DOHH2 (cell line): Measurements from ENCODE around the gene INTS7.

ENCODE experiments used
- H3F3A ChIP-seq: fragments of 200-600 bp; sonication (generic), shearing (Covaris generic); 2 replicates; pipeline ENCODE4 v1.6.0; 2016; ENCODE audit warnings: antibody characterized with exemption, mild to moderate bottlenecking; ENCODE audit not compliant: control insufficient read depth, insufficient read depth
- H3K27ac ChIP-seq: fragments of 200-600 bp; sonication (generic); 2 replicates; pipeline ENCODE4 v1.5.1; 2014; ENCODE audit warnings: low read depth, mild to moderate bottlenecking, low read length, moderate library complexity
- H3K27me3 ChIP-seq: fragments of 200-600 bp; sonication (generic); 2 replicates; pipeline ENCODE4 v1.6.1; 2014; ENCODE audit warnings: mild to moderate bottlenecking, low read length, mixed read lengths; ENCODE audit not compliant: control insufficient read depth
- H3K36me3 ChIP-seq: fragments of 200-600 bp; sonication (generic); 2 replicates; pipeline ENCODE4 v1.6.1; 2014; ENCODE audit warnings: mild to moderate bottlenecking, low read length, moderate library complexity, mixed read lengths; ENCODE audit not compliant: control insufficient read depth
- H3K4me1 ChIP-seq: fragments of 200-600 bp; sonication (generic); 2 replicates; pipeline ENCODE4 v1.6.1; 2014; ENCODE audit warnings: mild to moderate bottlenecking, low read length, mixed read lengths; ENCODE audit not compliant: control insufficient read depth
- H3K4me2 ChIP-seq: fragments of 200-600 bp; sonication (generic); 2 replicates; pipeline ENCODE4 v1.6.0; 2014; ENCODE audit warnings: mild to moderate bottlenecking, low read length, moderate library complexity
- H3K4me3 ChIP-seq: fragments of 200-600 bp; sonication (generic); 2 replicates; pipeline ENCODE4 v1.5.1; 2014; ENCODE audit warnings: mild to moderate bottlenecking, low read length, mixed read lengths
- H3K79me2 ChIP-seq: fragments of 200-600 bp; sonication (generic); 2 replicates; pipeline ENCODE4 v1.6.1; 2014; ENCODE audit warnings: mild to moderate bottlenecking, low read length, mixed read lengths; ENCODE audit not compliant: control insufficient read depth
- H3K9me2 ChIP-seq: fragments of 200-600 bp; sonication (generic); replicated peaks from 2 replicates; pipeline ENCODE4 v1.6.1; 2014; ENCODE audit warnings: mild to moderate bottlenecking, low read length, mixed read lengths; ENCODE audit not compliant: control insufficient read depth
- H3K9me3 ChIP-seq: fragments of 200-600 bp; sonication (generic); 2 replicates; pipeline ENCODE4 v1.6.1; 2014; ENCODE audit warnings: antibody characterized with exemption, low read length, mixed read lengths; ENCODE audit not compliant: control insufficient read depth, insufficient read depth
- H4K20me1 ChIP-seq: fragments of 200-600 bp; sonication (generic); 2 replicates; pipeline ENCODE4 v1.6.0; 2014; ENCODE audit warnings: low read depth, mild to moderate bottlenecking, antibody characterized with exemption, low read length, moderate library complexity; ENCODE audit not compliant: control insufficient read depth, insufficient read depth
- EZH2phosphoT487 ChIP-seq: fragments of 200-600 bp; sonication (generic); IDR thresholded peaks from 2 replicates; pipeline ENCODE4 v1.6.1; 2017; ENCODE audit warnings: borderline replicate concordance, mild to moderate bottlenecking, antibody characterized with exemption, low read length, moderate library complexity, mixed read lengths
- TF ChIP-seq, protein P1 (sequence below): fragments of 200-600 bp; sonication (generic); IDR thresholded peaks from one replicate; pipeline ENCODE4 v1.5.1; 2014; ENCODE audit warnings: antibody characterized with exemption, mild to moderate bottlenecking, low read depth, low read length; ENCODE audit not compliant: poor library complexity, severe bottlenecking

INTS7 gene

DNA sequence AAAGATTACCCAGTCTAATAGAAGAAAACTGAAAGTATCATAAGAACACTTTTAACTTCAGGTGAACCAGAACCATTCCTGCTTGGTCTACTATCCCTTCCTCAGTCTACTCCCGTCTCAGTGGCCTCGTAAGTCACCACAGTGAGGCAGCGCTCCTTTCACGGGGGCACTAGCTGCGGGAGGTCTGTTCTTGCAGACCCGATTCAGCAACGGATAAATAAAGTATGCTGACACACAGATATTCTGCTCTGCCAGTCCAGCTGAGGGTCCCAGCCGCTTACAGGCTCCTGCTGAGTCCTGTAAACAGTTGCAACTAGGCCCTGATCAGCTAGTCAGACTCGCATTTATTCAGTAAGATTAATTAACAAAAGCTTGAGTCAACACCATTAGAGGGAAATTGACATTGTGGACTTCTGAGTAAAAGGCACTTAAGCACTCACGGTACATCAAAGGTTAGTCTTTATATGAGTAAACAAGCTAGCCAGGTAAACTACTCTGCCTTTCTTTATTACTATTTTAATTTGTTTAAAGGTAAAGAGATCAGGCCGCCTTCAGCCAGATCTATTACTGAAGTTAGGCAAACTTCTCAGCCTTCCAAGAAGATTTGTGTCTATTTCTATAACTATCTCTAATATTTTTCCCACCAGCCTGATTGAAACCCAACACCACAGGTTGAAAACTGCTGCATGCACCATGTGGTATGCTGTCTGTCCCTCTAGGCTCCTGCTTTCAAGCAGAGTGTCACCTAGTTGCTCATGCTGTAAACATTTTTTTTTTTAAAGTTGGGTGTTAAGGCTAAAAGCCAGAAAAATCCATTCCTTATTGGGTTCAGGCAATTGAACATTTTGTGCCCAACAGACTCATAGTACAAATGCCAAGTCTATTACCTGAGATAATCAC, 87.7 kb downstream of the INTS7 start:
- Histone ChIP-seq H3K4me3 (no peak overlapping the region), H3K4me1 (peaks cover 4% of the 10 kb centered on the region; the same call in 1 of the 2 replicates), H3K79me2 (no peaks in the 10 kb centered on the region), H3F3A (no peaks in the 10 kb centered on the region), H4K20me1 (no peaks in the 10 kb centered on the region), H3K4me2 (no peak overlapping the region), H3K27me3 (no peaks in the 10 kb centered on the region), H3K9me2 (no peaks in the 10 kb centered on the region), H3K9me3 (no peaks in the 10 kb centered on the region), H3K36me3 (peaks cover 10% of the 10 kb centered on the region), H3K27ac (no peak overlapping the region)
- TF ChIP-seq, protein P1, sequence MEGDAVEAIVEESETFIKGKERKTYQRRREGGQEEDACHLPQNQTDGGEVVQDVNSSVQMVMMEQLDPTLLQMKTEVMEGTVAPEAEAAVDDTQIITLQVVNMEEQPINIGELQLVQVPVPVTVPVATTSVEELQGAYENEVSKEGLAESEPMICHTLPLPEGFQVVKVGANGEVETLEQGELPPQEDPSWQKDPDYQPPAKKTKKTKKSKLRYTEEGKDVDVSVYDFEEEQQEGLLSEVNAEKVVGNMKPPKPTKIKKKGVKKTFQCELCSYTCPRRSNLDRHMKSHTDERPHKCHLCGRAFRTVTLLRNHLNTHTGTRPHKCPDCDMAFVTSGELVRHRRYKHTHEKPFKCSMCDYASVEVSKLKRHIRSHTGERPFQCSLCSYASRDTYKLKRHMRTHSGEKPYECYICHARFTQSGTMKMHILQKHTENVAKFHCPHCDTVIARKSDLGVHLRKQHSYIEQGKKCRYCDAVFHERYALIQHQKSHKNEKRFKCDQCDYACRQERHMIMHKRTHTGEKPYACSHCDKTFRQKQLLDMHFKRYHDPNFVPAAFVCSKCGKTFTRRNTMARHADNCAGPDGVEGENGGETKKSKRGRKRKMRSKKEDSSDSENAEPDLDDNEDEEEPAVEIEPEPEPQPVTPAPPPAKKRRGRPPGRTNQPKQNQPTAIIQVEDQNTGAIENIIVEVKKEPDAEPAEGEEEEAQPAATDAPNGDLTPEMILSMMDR = no peak
- no peak for TF ChIP-seq EZH2phosphoT487

DNA sequence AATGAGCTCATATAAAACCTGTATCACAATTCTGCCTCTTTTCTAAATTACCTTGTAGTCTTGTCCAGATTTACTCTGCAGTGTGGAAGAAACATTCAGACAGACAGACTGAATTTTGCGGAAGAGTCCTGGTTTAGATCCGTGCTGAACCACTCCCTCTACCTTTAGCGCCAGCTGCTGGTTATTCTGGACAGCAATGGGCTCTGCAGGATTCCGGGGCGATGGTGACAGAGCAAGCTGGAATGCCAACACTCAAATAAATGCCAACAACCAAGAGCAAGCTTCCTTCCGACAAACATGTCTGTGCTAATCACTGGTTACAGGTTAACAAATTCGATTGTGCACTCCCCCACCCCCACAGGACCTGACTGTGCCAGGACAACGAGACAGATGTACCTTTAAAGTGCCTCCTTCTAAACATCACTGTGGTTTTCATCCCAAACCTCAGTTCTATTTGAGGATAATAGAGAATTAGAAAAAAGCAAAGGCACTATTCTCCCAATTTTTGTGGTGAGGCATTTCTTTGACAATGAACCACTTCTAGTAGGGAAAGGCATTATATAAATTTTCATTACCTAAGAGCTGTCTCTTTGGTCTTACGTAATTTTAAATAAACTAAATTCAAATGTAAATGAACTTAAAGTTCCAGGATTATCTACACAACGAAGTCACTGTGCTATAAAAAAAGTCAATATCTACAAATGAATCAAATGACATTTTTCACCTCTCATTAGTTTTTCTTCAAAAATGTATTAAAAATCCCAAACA, 90.4 kb downstream of the INTS7 start:
- H3K27me3 ChIP-seq = no peaks in the 10 kb centered on the region
- no peaks in the 10 kb centered on the region for H4K20me1 ChIP-seq
- H3K27ac ChIP-seq = no peak overlapping the region
- H3K36me3 ChIP-seq = peaks cover 14% of the 10 kb centered on the region
- no peaks in the 10 kb centered on the region for H3K79me2 ChIP-seq
- no peak for TF ChIP-seq EZH2phosphoT487
- TF ChIP-seq, protein P1 = no peak
- H3K9me2 ChIP-seq = no peaks in the 10 kb centered on the region
- H3F3A ChIP-seq = no peaks in the 10 kb centered on the region
- no peak overlapping the region for H3K4me3 ChIP-seq
- no peak overlapping the region for H3K4me2 ChIP-seq
- H3K9me3 ChIP-seq = no peaks in the 10 kb centered on the region
- peaks cover 4% of the 10 kb centered on the region; the same call in 1 of the 2 replicates for H3K4me1 ChIP-seq

DNA sequence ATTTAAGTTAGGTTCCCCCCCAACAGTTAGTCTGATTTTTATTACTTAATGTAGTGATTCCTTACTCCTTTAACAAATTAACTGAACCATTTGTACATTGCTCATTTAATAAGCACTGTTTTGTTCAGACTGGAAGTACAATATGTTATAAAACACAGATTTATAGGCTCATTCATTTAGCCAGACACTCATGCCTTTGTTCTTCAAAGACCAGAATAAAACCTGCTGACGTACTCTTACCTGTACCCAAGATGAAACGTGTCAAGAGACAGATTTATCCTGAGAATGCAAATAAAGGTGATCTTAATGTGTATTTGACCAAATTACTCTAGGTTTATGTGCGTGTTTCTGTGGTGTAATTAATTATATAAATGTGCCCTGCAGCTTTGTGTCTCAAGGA, 92.8 kb downstream of the INTS7 start:
- H4K20me1 ChIP-seq = no peaks in the 10 kb centered on the region
- no peak overlapping the region for H3K4me3 ChIP-seq
- no peak overlapping the region for H3K27ac ChIP-seq
- no peaks in the 10 kb centered on the region for H3F3A ChIP-seq
- no peak overlapping the region for H3K4me2 ChIP-seq
- H3K9me3 ChIP-seq = no peaks in the 10 kb centered on the region
- H3K9me2 ChIP-seq = no peaks in the 10 kb centered on the region
- no peaks in the 10 kb centered on the region for H3K4me1 ChIP-seq
- TF ChIP-seq EZH2phosphoT487 = no peak
- TF ChIP-seq, protein P1 = no peak
- H3K79me2 ChIP-seq = no peaks in the 10 kb centered on the region
- H3K27me3 ChIP-seq = no peaks in the 10 kb centered on the region
- peaks cover 14% of the 10 kb centered on the region for H3K36me3 ChIP-seq
